NT2/D1 (cell line): ENCODE results near the gene BAD.

Source experiments
- SUZ12 ChIP-seq: IDR thresholded peaks from 2 replicates; pipeline ENCODE4 v1.6.1; 2011; ENCODE audit not compliant: insufficient read length, insufficient read depth; ENCODE audit errors: extremely low read depth
- YY1 ChIP-seq: IDR thresholded peaks from 2 replicates; pipeline ENCODE4 v1.6.1; 2011; ENCODE audit not compliant: insufficient read length, insufficient read depth

- TF ChIP-seq YY1 (no peak), SUZ12 (no peak)
These were observed 31.4 kb downstream of the BAD start for GRCh38 chr11:64253043-64253442.
